Esophagus squamous epithelium (tissue), 4 donors: ENCODE results near the gene ABHD3.

Experiments used
- POLR2A ChIP-seq, 4 donors: fragments of 450-650 bp; IDR thresholded peaks; one replicate each; pipeline ENCODE4 v1.6.1; 2017; ENCODE audit warnings: antibody characterized with exemption in 4 of 4, mild to moderate bottlenecking in 4 of 4, moderate library complexity in 3 of 4
- TF ChIP-seq, protein P1 (sequence below), 6 experiments: fragments of 450-650 bp in 4 of 6; fragments of 200-600 bp in 2 of 6; sonication (generic) in 2 of 6; IDR thresholded peaks; one replicate each; pipeline ENCODE4 v1.5.1; 2016 to 2019; ENCODE audit warnings: antibody characterized with exemption in 6 of 6, mild to moderate bottlenecking in 4 of 6, moderate library complexity in 4 of 6

GRCh38 chr18:21656402-21656801, 48.2 kb downstream of the ABHD3 start:
- TF ChIP-seq, protein P1, sequence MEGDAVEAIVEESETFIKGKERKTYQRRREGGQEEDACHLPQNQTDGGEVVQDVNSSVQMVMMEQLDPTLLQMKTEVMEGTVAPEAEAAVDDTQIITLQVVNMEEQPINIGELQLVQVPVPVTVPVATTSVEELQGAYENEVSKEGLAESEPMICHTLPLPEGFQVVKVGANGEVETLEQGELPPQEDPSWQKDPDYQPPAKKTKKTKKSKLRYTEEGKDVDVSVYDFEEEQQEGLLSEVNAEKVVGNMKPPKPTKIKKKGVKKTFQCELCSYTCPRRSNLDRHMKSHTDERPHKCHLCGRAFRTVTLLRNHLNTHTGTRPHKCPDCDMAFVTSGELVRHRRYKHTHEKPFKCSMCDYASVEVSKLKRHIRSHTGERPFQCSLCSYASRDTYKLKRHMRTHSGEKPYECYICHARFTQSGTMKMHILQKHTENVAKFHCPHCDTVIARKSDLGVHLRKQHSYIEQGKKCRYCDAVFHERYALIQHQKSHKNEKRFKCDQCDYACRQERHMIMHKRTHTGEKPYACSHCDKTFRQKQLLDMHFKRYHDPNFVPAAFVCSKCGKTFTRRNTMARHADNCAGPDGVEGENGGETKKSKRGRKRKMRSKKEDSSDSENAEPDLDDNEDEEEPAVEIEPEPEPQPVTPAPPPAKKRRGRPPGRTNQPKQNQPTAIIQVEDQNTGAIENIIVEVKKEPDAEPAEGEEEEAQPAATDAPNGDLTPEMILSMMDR (IDR thresholded peaks at IDR 0.05): no peak
- TF ChIP-seq POLR2A (IDR thresholded peaks at IDR 0.05): no peak
